Uterus (tissue), 2 donors: Measurements from ENCODE around the gene ZFPM1.

Experiments used
- CTCF ChIP-seq, 4 experiments: fragments of 200-600 bp in 2 of 4; fragments of 450-650 bp in 2 of 4; sonication (generic) in 2 of 4; IDR thresholded peaks; one replicate each; pipeline ENCODE4 v1.5.1; 2016 to 2019; ENCODE audit warnings: antibody characterized with exemption in 4 of 4, mild to moderate bottlenecking in 2 of 4, moderate library complexity in 1 of 4
- POLR2A ChIP-seq, 2 donors: fragments of 450-650 bp; IDR thresholded peaks; one replicate each; pipeline ENCODE4 v1.6.1; 2016; ENCODE audit warnings: antibody characterized with exemption in 2 of 2, mild to moderate bottlenecking in 1 of 2, moderate library complexity in 1 of 2

DNA sequence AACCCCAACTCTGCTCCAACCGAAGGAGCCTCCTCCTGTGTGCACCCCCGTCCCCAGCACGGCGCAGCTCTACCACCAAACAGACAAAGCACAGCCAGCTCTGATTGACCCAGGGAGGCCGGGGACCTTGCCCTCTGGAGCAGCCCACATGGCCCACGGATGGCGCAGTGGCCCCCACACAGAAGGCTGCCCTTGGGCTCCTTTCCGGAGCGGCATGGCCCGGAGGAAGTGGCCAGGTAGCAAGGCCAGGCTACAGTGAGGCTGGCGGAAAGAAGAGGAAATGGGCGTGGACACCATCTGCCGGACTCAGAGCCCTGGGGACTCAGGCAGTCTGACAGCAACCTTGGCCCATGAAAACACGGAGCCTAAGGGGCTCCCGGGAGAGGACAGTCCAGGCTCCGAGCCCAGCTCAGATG lies 97.2 kb downstream of the ZFPM1 start:
- no peak for TF ChIP-seq CTCF (IDR thresholded peaks at IDR 0.05)
- no peak for TF ChIP-seq POLR2A (IDR thresholded peaks at IDR 0.05)
